Transverse colon (tissue), 4 donors: ENCODE measurements around the gene COL20A1. TPM values are rescaled to one million over a fixed set of nuclear protein-coding genes. Genes with fewer than 3 reads are reported as not detected.
"Not testable (repeated sequence)": the region's sequence is repeated elsewhere in the genome, so short reads cannot be mapped to it uniquely, and the experiment has no call there.

ENCODE experiments used
- DNase-seq: peaks from one replicate; pipeline ENCODE4 v3.0.0-alpha.2; 2019
- H3K27ac ChIP-seq, 4 donors: fragments of 200-600 bp; sonication (generic); 2 replicates each; pipeline ENCODE4 v1.5.1; 2016 to 2018; ENCODE audit warnings: inconsistent platforms in 4 of 4
- H3K27me3 ChIP-seq: fragments of 200-600 bp; sonication (generic); 2 replicates; pipeline ENCODE4 v1.5.1; 2017; ENCODE audit warnings: inconsistent platforms
- H3K36me3 ChIP-seq, 4 donors: fragments of 200-600 bp; sonication (generic); 2 replicates each; pipeline ENCODE4 v1.5.1; 2017 to 2019; ENCODE audit warnings: inconsistent platforms in 4 of 4
- H3K4me1 ChIP-seq, 4 donors: fragments of 200-600 bp; sonication (generic); 2 replicates each; pipeline ENCODE4 v1.5.1; 2017 to 2020; ENCODE audit warnings: inconsistent platforms in 4 of 4
- H3K4me3 ChIP-seq, 4 donors: fragments of 200-600 bp; sonication (generic); 1 replicate in 1 of 4; 2 replicates in 3 of 4; pipeline versions ENCODE4 v1.5.1 to v1.6.1; 2017 to 2019; ENCODE audit warnings: inconsistent platforms in 4 of 4
- H3K9me3 ChIP-seq, 2 donors: fragments of 200-600 bp; sonication (generic); 2 replicates each; pipeline ENCODE4 v1.5.1; 2017 to 2019; ENCODE audit warnings: inconsistent platforms in 2 of 2
- EP300 ChIP-seq: sonication (generic); formaldehyde crosslinking; IDR thresholded peaks from one replicate; pipeline ENCODE4 v1.6.1; 2017; ENCODE audit warnings: antibody characterized with exemption, low read depth
- POLR2A ChIP-seq: fragments of 450-650 bp; IDR thresholded peaks from one replicate; pipeline ENCODE4 v1.6.1; 2016; ENCODE audit warnings: antibody characterized with exemption, mild to moderate bottlenecking, moderate library complexity
- POLR2AphosphoS5 ChIP-seq, 3 donors: sonication (generic); formaldehyde crosslinking; IDR thresholded peaks; one replicate each; pipeline ENCODE4 v1.6.1; 2016; ENCODE audit warnings: antibody characterized with exemption in 3 of 3
- WGBS, 2 donors: methylation state at CpG; one replicate each; pipeline ENCODE4 v1.1.5; 2018; ENCODE audit warnings: low coverage in 1 of 2; 5-methylcytosine and 5-hydroxymethylcytosine counted together
- in situ Hi-C, 4 donors: fragments of 200-750 bp; cut with MboI; loops; one replicate each; pipeline versions ENCODE4 v1.15.0 to v1.15.1; 2017; ENCODE audit warnings: low sequenced_read_pairs in 3 of 4, low pct_ligation_motif_present in 1 of 4, low pct_unique_long_range_greater_than_20kb in 1 of 4
- intact Hi-C: fragments of 100-400 bp; cut with DNase I; formaldehyde crosslinking; loops from one replicate; pipeline ENCODE4 v1.15.1; 2023; ENCODE audit warnings: low total_unique reads
- total RNA-seq, 4 donors: library from RNA; depleted of rRNA; stranded (reverse); fragments of >200 nt; gene quantifications; one replicate each; pipeline ENCODE4 v1.1.0, GENCODE V29; 2016
- TF ChIP-seq, protein P1 (sequence below), 5 experiments: fragments of 200-600 bp in 3 of 5; fragments of 450-650 bp in 2 of 5; sonication (generic) in 3 of 5; IDR thresholded peaks; 1 replicate in 2 of 5; 2 replicates in 3 of 5; pipeline ENCODE4 v1.5.1; 2016 to 2017; ENCODE audit warnings: antibody characterized with exemption in 5 of 5, inconsistent platforms in 3 of 5, mild to moderate bottlenecking in 2 of 5, moderate library complexity in 1 of 5

Gene COL20A1
- total RNA-seq, 4 donors from 2014 or later: 43.8 TPM; not detected in 3

DNA sequence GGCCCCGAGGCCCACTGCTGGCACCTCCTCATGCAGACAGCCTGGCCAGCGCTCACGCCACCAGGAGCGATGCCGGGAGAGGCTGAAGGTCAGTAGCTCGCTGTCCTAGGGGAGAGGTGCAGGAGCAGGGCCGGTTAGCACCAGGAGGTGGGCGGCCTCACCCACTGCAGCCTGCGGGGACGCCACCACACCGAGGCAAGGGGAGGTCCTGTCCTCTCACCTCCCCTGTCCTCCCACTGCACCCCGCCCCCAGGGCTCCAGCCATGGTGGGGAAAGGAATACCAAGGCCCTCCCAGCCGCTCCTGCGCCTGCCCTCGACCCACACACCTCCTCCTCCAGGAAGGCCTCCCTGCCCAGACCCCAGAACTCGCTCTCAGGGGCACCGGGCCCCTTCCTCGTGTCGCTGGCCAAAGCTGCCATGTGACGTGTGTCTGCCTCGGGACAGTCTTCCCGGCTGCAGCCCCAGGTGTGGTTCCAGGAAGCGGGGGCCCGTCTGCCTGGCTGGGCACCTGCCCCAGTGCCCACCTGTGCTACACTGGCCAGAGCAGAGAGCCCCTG is 45.2 kb upstream of the COL20A1 start:
- DNase-seq: no peak
- H3K36me3 ChIP-seq: no peaks in the 10 kb centered on the region
- 64% methylated on average over 16 of the region's 24 CpGs; no CpG with 5 or more reads in 1 of the 2 donors for WGBS, 2 donors
- intact Hi-C loops (no loop called here), in situ Hi-C loops (no loop called here)
- no peaks in the 10 kb centered on the region for H3K9me3 ChIP-seq
- H3K4me1 ChIP-seq: no peaks in the 10 kb centered on the region
- H3K27ac ChIP-seq: no peak overlapping the region
- H3K4me3 ChIP-seq: no peak overlapping the region
- TF ChIP-seq, protein P1, sequence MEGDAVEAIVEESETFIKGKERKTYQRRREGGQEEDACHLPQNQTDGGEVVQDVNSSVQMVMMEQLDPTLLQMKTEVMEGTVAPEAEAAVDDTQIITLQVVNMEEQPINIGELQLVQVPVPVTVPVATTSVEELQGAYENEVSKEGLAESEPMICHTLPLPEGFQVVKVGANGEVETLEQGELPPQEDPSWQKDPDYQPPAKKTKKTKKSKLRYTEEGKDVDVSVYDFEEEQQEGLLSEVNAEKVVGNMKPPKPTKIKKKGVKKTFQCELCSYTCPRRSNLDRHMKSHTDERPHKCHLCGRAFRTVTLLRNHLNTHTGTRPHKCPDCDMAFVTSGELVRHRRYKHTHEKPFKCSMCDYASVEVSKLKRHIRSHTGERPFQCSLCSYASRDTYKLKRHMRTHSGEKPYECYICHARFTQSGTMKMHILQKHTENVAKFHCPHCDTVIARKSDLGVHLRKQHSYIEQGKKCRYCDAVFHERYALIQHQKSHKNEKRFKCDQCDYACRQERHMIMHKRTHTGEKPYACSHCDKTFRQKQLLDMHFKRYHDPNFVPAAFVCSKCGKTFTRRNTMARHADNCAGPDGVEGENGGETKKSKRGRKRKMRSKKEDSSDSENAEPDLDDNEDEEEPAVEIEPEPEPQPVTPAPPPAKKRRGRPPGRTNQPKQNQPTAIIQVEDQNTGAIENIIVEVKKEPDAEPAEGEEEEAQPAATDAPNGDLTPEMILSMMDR (IDR thresholded peaks at IDR 0.05): no peak
- TF ChIP-seq POLR2A (no peak), POLR2AphosphoS5 (IDR thresholded peaks at IDR 0.05) (no peak), EP300 (no peak)
- peaks cover 56% of the 10 kb centered on the region for H3K27me3 ChIP-seq

DNA sequence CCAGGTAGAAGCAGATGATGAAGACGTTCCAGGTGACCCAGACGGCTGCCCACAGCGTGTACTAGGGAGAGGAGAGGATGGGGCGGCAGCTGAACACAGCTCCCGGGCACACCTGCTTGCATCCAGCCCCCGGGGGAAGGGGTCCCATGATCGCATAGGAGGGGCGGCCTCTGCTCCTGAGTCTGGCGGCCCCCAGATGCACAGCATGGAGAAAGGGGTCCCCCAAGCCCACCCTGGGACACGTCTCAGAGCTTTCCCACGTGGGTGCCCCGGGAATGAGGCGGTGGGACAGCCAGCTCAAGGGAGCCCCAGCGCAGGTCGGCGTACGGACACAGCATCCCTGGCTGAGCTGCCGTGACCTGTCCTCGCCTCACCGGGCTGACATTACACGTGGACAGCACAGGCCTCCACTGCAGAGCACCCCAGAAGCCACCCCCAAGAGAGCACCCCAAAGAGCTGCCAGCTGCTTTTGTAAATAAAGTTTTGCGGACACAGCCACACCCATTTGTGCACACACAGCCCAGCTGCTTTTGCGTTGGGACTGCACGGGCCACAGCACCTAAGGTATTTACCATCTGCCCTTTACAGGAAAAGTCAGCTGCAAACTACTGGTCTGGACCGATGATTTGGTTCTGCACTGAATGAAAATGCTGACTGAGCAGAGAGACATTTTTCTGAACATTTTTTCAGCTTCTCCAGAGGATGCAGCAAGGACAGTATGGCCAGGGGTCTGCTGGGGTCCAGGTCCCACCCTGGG is 44.0 kb upstream of the COL20A1 start:
- Histone ChIP-seq H3K4me1 (peaks cover 0 to 10% (median 5%) of the 10 kb centered on the region in 4 donors), H3K27ac (no peak overlapping the region), H3K27me3 (peaks cover 69% of the 10 kb centered on the region), H3K36me3 (no peaks in the 10 kb centered on the region), H3K9me3 (no peaks in the 10 kb centered on the region), H3K4me3 (no peak overlapping the region)
- WGBS, 2 donors: 68% methylated on average over 25 of the region's 25 CpGs; no CpG with 5 or more reads in 1 of the 2 donors
- in situ Hi-C loops (no loop called here), intact Hi-C loops (no loop called here)
- DNase-seq: no peak
- TF ChIP-seq EP300 (no peak), POLR2A (no peak), POLR2AphosphoS5 (IDR thresholded peaks at IDR 0.05) (no peak)
- TF ChIP-seq, protein P1 (IDR thresholded peaks at IDR 0.05): no peak

DNA sequence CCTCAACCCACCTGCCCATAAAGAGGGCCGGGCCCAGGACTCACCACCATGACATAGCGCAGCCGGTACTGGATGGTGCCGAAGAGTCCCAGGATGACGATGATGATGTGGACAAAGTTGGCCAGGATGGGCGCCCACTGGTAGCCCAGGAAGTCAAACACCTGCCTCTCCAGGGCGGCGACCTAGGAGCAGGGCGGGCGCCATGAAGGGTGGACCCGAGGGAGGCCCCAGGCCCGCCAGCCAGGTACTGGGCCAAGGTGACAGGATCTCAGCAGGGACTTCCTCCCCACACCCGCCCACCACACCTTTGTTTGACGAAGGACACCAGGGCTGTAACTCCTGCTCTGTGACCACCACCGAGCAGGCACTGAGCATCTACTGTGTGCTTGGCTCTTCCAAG is 43.1 kb upstream of the COL20A1 start:
- in situ Hi-C loops: no loop called here
- no peaks in the 10 kb centered on the region for H3K9me3 ChIP-seq
- no peak overlapping the region for H3K4me3 ChIP-seq
- H3K4me1 ChIP-seq: peaks cover 0 to 16% (median 10%) of the 10 kb centered on the region in 4 donors
- no peak overlapping the region for H3K27ac ChIP-seq
- intact Hi-C loops: no loop called here
- DNase-seq: no peak
- TF ChIP-seq, protein P1 (IDR thresholded peaks at IDR 0.05): no peak
- TF ChIP-seq POLR2A (no peak), POLR2AphosphoS5 (IDR thresholded peaks at IDR 0.05) (no peak), EP300 (no peak)
- WGBS, 2 donors: 87% methylated on average over 15 of the region's 15 CpGs; no CpG with 5 or more reads in 1 of the 2 donors
- H3K27me3 ChIP-seq: peaks cover 78% of the 10 kb centered on the region
- no peaks in the 10 kb centered on the region for H3K36me3 ChIP-seq

DNA sequence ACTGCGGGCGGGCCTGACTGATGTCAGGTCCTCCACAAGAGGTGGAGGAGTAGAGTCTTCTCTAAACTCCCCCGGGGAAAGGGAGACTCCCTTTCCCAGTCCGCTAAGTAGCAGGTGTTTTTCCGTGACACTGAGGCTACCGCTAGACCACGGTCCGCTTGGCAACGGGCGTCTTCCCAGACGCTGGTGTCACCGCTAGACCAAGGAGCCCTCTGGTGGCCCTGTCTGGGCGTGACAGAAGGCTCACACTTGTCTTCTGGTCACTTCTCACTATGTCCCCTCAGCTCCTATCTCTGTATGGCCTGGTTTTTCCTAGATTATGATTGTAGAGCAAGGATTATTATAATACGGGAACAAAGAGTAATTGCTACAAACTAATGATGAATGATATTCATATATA is 41.6 kb upstream of the COL20A1 start:
- H3K9me3 ChIP-seq, H3K27ac ChIP-seq, H3K4me3 ChIP-seq, H3K36me3 ChIP-seq, in situ Hi-C loops, DNase-seq, intact Hi-C loops: not testable (repeated sequence)
- peaks cover 90% of the 10 kb centered on the region for H3K27me3 ChIP-seq
- 33 to 42% methylated on average over 2 to 14 of the region's 14 CpGs for WGBS, 2 donors
- peaks cover 0 to 16% (median 10%) of the 10 kb centered on the region in 4 donors for H3K4me1 ChIP-seq
- TF ChIP-seq, protein P1 (IDR thresholded peaks at IDR 0.05): peak in 1 of 5 experiments; percentile 12
